Ecto neural progenitor cell (in vitro differentiated cells): Measurements from ENCODE around the gene ME2.
"Not testable (repeated sequence)": the region's sequence is repeated elsewhere in the genome, so short reads cannot be mapped to it uniquely, and the experiment has no call there.

Source experiments
- DNase-seq: peaks from one replicate; pipeline ENCODE4 v3.0.0-alpha.2; 2018; ENCODE audit warnings: low spot score

Gene ME2

DNA sequence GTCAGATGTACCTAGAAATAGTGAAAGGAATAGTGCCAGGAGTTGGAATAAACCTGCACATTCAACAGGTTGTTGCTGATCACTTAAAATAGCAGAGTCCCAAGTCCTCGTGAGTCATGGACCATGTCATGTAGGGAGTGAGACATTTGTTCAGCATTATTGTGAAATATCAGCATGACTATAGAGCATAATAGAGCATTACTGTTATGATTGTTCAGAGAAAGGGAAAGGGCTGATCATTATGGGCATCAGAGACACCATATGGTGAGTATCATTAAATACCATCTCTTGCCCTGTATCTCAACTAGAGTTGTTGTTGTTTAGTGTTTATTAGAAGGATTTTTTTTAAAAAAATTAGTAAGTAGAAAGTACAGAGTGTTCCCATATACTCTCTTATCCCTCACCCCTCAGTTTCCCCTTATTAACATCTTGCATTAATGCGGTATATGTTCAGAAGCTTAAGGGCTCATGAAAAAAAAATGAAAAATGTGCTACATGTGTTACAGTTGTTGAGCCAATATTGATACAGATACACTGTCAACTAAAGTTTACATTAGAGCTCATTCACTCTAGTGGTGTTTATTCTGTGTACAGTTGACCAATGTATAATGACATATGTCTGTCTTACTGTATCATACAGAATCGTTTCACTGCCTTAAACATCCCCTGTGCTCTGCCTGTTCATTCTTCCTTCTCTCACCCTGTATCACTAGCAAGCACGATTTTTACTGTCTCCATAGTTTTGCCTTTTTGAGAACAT, 94.6 kb downstream of the ME2 start:
- no peak for DNase-seq

DNA sequence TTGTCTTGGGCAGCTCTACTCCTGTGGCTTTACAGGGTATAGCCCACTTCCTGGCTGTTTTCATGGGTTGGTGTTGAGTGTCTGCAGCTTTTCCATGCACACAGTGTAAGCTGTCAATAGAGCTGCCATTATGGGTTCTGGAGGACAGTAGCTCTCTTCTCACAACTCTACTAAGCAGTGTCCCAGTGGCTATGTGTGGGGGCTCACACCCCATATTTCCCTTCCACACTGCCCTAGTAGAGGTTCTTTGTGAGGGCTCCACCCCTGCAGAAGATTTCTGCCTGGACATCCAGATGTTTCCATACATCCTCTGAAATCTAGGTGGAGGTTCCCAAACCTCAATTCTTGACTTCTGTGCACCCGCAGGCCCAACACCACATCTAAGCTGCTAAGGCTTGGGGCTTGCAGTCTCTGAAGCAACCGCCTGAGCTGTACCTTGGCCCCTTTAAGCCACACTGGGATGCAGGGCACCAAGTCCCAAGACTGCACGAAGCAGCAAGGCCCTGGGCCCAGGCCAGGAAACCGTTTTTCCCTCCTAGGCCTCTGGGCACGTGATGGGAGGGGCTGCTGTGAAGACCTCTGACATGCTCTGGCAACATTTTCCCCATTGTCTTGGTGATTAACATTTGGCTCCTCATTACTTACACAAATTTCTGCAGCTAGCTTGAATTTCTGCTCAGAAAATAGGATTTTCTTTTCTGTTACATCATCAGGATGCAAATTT, 98.3 kb downstream of the ME2 start:
- DNase-seq = no peak

DNA sequence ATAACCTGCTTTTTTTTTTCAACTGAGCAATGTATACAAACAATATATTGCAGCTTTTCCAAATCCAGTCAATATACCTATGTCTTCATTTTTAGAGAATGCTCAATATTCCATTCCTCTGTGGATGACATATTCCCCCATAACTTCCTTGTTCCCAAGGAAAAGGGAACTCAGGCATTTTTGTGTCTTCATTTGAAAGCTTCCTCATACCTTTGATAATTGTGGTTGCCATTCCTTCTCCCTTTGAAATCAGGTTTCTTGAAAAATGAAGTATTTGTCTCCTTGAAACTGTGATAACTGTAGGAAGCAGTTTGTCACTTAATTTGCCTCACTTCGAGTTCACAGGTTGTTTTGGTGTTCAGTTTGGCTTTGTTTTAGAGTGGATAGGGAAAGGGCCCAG, 102.5 kb downstream of the ME2 start:
- DNase-seq = no peak

DNA sequence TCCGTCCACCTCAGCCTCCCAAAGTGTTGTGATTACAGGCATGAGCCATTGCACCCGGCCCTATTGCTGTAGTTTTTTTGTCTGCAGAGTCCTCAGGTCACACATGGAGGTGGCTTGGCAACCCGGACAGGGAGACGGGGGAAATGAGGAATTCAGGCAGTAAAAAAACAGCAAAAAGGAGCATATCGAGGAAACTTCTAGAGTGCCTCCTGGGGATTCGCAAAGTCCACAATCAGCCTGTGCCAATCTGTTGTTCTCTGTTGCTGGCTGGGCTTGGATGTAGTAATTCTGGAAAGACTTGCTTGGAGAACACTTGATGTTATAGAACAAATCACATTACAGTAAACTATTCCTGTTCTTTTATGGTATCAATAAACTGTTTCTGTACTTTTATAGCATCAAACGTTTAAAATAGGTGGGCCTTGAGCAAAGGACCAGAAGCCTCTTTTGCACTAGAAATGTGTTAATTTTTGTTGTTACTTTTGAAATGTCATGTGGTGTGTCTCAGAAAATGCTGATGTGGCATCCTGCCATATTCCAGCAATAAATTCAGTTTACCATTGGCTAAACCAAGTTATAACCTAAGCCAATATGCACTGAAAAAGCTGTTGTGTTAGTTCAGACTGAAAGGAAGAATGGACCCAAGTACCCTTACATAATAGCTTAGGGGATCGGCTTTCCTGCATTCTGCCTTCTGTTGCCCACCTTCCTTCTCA, 103.3 kb downstream of the ME2 start:
- no peak for DNase-seq

DNA sequence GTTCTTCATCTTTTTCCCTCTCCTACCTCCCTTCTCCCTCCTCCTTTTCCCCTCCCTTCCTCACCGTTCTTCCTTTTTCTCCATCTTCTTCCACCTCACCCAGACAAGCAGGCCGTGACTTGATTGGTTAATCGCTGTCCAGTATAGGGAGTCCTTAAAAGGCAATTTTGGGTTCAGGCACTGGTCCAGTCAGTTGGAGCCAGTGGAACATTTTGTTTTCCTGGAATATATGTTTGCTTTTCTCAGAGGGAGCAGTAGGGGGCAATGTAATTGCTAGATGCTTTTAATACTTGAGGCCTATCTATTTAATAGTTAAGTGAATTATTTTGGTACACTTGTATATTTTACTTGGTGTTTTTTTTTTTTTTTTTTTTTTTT, 103.9 kb downstream of the ME2 start:
- DNase-seq = no peak

DNA sequence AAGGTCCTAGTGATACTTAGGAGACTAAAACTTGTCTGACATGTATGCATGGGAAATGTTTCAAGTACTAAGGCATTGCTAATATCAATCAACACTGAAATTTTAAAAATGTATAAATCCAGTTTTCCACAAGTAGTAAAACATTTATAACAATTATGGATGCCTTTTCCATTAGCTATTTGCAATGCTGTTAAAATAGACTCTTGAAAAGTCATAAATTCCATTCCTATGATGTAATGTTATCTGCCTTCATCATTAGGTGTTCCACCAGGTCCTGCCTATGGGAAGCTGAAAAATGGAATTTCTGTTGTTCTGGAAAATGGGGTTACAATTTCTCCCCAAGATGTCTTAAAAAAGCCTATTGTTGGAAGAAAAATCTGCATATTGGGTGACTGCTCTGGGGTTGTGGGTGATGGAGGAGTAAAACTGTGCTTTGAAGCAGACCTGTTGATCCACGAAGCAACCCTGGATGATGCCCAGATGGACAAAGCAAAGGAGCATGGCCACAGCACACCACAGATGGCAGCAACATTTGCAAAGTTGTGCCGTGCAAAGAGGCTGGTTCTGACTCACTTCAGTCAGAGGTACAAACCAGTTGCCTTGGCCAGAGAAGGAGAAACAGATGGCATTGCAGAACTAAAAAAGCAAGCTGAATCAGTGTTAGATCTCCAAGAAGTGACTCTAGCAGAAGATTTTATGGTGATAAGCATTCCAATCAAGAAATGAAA, 107.6 kb downstream of the ME2 start:
- DNase-seq = no peak

DNA sequence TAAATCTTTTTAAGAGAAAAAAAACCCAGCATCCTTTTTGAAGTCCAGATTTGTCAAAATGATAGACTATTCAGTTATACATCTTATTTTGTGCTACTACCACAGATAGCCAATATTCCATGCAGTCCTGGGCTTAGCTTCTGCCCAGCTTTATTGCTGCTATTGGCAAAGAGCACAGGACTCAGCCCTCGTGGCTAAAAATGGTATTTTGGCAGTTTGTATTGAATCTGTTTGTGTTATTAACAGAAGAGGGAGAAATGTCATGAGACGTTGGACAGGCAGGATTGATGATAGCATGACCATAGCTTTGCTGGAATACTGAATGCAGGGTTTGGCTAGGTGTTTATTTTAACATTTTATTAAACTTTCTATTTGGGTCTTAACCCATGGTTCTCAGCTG, 108.3 kb downstream of the ME2 start:
- no peak for DNase-seq

DNA sequence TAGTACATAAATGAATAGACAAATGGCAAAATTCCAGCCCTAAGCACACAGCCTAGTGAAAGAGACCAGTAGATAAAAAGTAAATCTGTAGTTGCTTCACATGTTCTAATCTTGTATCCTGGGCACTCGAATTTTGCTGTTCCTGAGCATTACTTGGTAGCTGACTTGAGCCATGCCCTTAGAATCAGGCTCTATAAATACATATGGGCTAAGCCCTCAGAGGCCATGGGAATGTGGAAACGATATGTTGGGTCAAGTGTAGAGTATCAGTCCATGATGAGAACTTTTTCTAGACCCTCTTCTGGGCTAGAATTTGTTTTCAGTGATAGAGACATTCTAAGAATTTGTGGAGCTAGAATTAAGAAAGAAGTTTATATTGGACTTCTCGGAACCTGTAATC, 110.8 kb downstream of the ME2 start:
- no peak for DNase-seq

DNA sequence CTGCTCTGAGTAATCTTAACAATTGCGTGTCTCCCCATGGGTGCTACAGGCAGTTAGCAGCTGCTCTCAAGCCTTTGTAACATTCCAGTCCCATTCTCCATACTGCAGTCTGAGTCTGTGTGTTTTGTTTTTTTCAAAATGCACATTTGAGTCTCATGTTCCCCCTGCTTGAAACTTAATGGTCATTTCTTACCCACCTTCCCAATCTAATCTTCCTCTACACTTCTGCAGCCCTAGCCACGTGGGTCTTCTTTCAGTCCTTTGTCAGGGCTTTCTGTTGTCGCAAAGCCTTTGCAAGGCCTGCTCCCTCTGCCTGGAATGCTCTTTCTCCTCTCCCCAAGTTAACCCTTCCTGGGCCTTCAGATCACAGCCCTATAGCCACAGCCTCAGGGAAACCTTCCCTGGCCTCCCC, 113.4 kb downstream of the ME2 start:
- peak; percentile 58 for DNase-seq

DNA sequence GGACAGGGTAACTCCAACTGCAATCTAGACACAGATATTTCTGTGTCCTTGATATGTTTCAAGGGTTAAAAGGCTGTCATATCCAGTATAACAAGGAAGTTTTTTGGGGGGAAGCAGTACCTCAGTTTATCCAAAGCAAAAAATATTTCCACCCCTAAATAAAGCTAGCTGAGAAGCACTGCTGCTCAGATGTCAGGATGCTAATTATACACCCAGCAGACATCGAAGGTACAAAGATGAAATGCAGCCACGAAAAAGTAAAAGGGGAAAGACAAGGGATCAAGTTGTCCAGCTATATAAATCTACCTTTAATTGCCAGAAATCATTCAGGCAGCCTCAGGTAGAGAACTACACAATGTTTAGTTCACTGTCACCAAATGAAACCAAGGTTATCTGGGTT, 115.1 kb downstream of the ME2 start:
- no peak for DNase-seq

DNA sequence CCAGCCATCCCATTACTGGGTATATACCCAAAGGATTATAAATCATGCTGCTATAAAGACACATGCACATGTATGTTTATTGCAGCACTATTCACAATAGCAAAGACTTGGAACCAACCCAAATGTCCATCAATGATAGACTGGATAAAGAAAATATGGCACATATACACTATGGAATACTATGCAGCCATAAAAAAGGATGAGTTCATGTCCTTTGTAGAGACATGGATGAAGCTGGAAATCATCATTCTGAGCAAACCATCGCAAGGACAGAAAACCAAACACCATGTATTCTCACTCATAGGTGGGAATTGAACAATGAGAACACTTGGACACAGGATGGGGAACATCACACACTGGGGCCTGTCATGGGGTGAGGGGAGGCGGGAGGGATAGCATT, 124.3 kb downstream of the ME2 start:
- DNase-seq = not testable (repeated sequence)
